Central memory CD4-positive, alpha-beta T cell (primary cell): Measurements from ENCODE around the gene SLC26A11.

ENCODE experiments used
- DNase-seq: peaks from one replicate; pipeline ENCODE4 v3.0.0; 2022
- total RNA-seq, 3 experiments: gene quantifications; one replicate each; lab custom pipeline; 2026; lab: John Stamatoyannopoulos, UW

The SLC26A11 gene
- total RNA-seq = 15.5 to 192 (median 79.7) reads per million in 3 experiments

GRCh38 chr17:80220054-80220735 is at the start of gene SLC26A11, which contains the start of gene SGSH:
SLC26A11 (plus strand) TSS chr17:80220427; CDS start chr17:80221561, 1,134 bp downstream.
SGSH (minus strand) TSS chr17:80220333; CDS start chr17:80220313, 20 bp downstream.
- peak; percentile 45 for DNase-seq

GRCh38 chr17:80171681-80172080 is 48.5 kb upstream of the SLC26A11 start:
- DNase-seq = no peak

- no peak for DNase-seq
Measured at GRCh38 chr17:80173126-80173525, 47.1 kb upstream of the SLC26A11 start.

- DNase-seq = no peak
Measured at GRCh38 chr17:80173916-80174315, 46.3 kb upstream of the SLC26A11 start.

- no peak for DNase-seq
Measured at GRCh38 chr17:80176757-80177156, 43.5 kb upstream of the SLC26A11 start.

GRCh38 chr17:80177986-80178595 is 42.1 kb upstream of the SLC26A11 start:
- no peak for DNase-seq

GRCh38 chr17:80180192-80180591 is 40.0 kb upstream of the SLC26A11 start:
- DNase-seq = no peak

GRCh38 chr17:80181431-80181830 is 38.8 kb upstream of the SLC26A11 start:
- DNase-seq = no peak

GRCh38 chr17:80182118-80182844 is 37.9 kb upstream of the SLC26A11 start:
- no peak for DNase-seq

- no peak for DNase-seq
Measured at GRCh38 chr17:80182845-80183223, 37.4 kb upstream of the SLC26A11 start.

- no peak for DNase-seq
Measured at GRCh38 chr17:80183581-80184422, 36.4 kb upstream of the SLC26A11 start.

GRCh38 chr17:80184423-80184714 is 35.9 kb upstream of the SLC26A11 start:
- no peak for DNase-seq

- DNase-seq = no peak
Measured at GRCh38 chr17:80185968-80186367, 34.3 kb upstream of the SLC26A11 start.

- no peak for DNase-seq
Measured at GRCh38 chr17:80187090-80187489, 33.1 kb upstream of the SLC26A11 start.

- no peak for DNase-seq
Measured at GRCh38 chr17:80187515-80187941, 32.7 kb upstream of the SLC26A11 start.

GRCh38 chr17:80189611-80190010 is 30.6 kb upstream of the SLC26A11 start:
- DNase-seq = no peak

- DNase-seq = no peak
Measured at GRCh38 chr17:80190716-80191115, 29.5 kb upstream of the SLC26A11 start.

- DNase-seq = no peak
Measured at GRCh38 chr17:80191192-80191591, 29.0 kb upstream of the SLC26A11 start.

- no peak for DNase-seq
Measured at GRCh38 chr17:80191865-80192661, 28.2 kb upstream of the SLC26A11 start.

GRCh38 chr17:80195141-80195540 is 25.1 kb upstream of the SLC26A11 start:
- DNase-seq = no peak

- DNase-seq = peak; percentile 52
Measured at GRCh38 chr17:80195671-80196529, 24.3 kb upstream of the SLC26A11 start.
